ENCODE data around the gene CRYBB1.

The CRYBB1 gene

GRCh38 chr22:26648528-26649388 lies 30.9 kb upstream of the CRYBB1 start:
- TF ChIP-seq GATA1 (IDR thresholded peaks at IDR 0.05; ENCODE audit: low read depth, low read length) (no peak), POLR2A (IDR thresholded peaks at IDR 0.05; ENCODE audit: low read length) (no peak)
- DNase-seq: no peak

- TF ChIP-seq GATA1 (IDR thresholded peaks at IDR 0.05; ENCODE audit: low read depth, low read length) (no peak), POLR2A (IDR thresholded peaks at IDR 0.05; ENCODE audit: low read length) (no peak)
- peak; percentile 18 to 38 for DNase-seq
These were observed 30.2 kb upstream of the CRYBB1 start for GRCh38 chr22:26648011-26648497.

GRCh38 chr22:26646158-26646557 lies 28.3 kb upstream of the CRYBB1 start:
- no peak for TF ChIP-seq POLR2A (IDR thresholded peaks at IDR 0.05; ENCODE audit: low read length)
- no peak for DNase-seq

- DNase-seq: peak in 1 of 2 experiments; percentile 62
- TF ChIP-seq GATA1 (IDR thresholded peaks at IDR 0.05; ENCODE audit: low read depth, low read length): no peak
- peak; percentile 3 for TF ChIP-seq POLR2A (IDR thresholded peaks at IDR 0.05; ENCODE audit: low read length)
These were observed 25.7 kb upstream of the CRYBB1 start for GRCh38 chr22:26643418-26644100.

- TF ChIP-seq POLR2A (IDR thresholded peaks at IDR 0.05; ENCODE audit: low read length): peak; percentile 58
- no peak for TF ChIP-seq GATA1 (IDR thresholded peaks at IDR 0.05; ENCODE audit: low read depth, low read length)
- peak; percentile 69 to 71 for DNase-seq
These were observed 24.9 kb upstream of the CRYBB1 start for GRCh38 chr22:26642465-26643417.

GRCh38 chr22:26636296-26636695 lies 18.5 kb upstream of the CRYBB1 start:
- DNase-seq: no peak
- no peak for TF ChIP-seq GATA1 (IDR thresholded peaks at IDR 0.05; ENCODE audit: low read depth, low read length)
- TF ChIP-seq POLR2A (IDR thresholded peaks at IDR 0.05; ENCODE audit: low read length): no peak

- DNase-seq: no peak
- no peak for TF ChIP-seq POLR2A (IDR thresholded peaks at IDR 0.05; ENCODE audit: low read length)
- TF ChIP-seq GATA1 (IDR thresholded peaks at IDR 0.05; ENCODE audit: low read depth, low read length): no peak
These were observed 17.3 kb upstream of the CRYBB1 start for GRCh38 chr22:26635117-26635516.

GRCh38 chr22:26634189-26634588 lies 16.4 kb upstream of the CRYBB1 start:
- TF ChIP-seq GATA1 (IDR thresholded peaks at IDR 0.05; ENCODE audit: low read depth, low read length) (no peak), POLR2A (IDR thresholded peaks at IDR 0.05; ENCODE audit: low read length) (no peak)
- no peak for DNase-seq

- TF ChIP-seq POLR2A (IDR thresholded peaks at IDR 0.05; ENCODE audit: low read length): peak; percentile 76
- TF ChIP-seq GATA1 (IDR thresholded peaks at IDR 0.05; ENCODE audit: low read depth, low read length): peak; percentile 21
- DNase-seq: peak; percentile 70 to 83
These were observed 14.8 kb upstream of the CRYBB1 start for GRCh38 chr22:26632422-26633155.

- TF ChIP-seq POLR2A (IDR thresholded peaks at IDR 0.05; ENCODE audit: low read length) (no peak), GATA1 (IDR thresholded peaks at IDR 0.05; ENCODE audit: low read depth, low read length) (no peak)
- no peak for DNase-seq
These were observed 13.5 kb upstream of the CRYBB1 start for GRCh38 chr22:26631282-26631681.

GRCh38 chr22:26629988-26630761 lies 12.3 kb upstream of the CRYBB1 start:
- no peak for DNase-seq
- TF ChIP-seq GATA1 (IDR thresholded peaks at IDR 0.05; ENCODE audit: low read depth, low read length) (no peak), POLR2A (IDR thresholded peaks at IDR 0.05; ENCODE audit: low read length) (no peak)

GRCh38 chr22:26624803-26625202 lies 7.0 kb upstream of the CRYBB1 start:
- TF ChIP-seq GATA1 (IDR thresholded peaks at IDR 0.05; ENCODE audit: low read depth, low read length): no peak
- TF ChIP-seq POLR2A (IDR thresholded peaks at IDR 0.05; ENCODE audit: low read length): no peak
- DNase-seq: no peak

All from erythroblast (primary cell).